HG03571 (cell line): ENCODE results near the gene AGTRAP.
A peak's percentile ranks its signal among the peaks of the same experiment; 100 is the strongest.

Source experiments
- ATAC-seq: cut with Tn5 transposase; IDR thresholded peaks from one replicate; pipeline ENCODE4 v1.9.1; 2021; ENCODE audit not compliant: unreplicated experiment

Gene AGTRAP

GRCh38 chr1:11705596-11705995 lies 30.3 kb upstream of the AGTRAP start:
- no peak for ATAC-seq

DNA sequence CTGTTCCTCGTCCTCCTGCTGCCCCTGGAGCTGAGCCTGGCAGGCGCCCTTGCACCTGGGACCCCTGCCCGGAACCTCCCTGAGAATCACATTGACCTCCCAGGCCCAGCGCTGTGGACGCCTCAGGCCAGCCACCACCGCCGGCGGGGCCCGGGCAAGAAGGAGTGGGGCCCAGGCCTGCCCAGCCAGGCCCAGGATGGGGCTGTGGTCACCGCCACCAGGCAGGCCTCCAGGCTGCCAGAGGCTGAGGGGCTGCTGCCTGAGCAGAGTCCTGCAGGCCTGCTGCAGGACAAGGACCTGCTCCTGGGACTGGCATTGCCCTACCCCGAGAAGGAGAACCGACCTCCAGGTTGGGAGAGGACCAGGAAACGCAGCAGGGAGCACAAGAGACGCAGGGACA lies 29.6 kb upstream of the AGTRAP start:
- ATAC-seq = no peak

- ATAC-seq = no peak
These were observed 28.2 kb upstream of the AGTRAP start for GRCh38 chr1:11707621-11708276.

DNA sequence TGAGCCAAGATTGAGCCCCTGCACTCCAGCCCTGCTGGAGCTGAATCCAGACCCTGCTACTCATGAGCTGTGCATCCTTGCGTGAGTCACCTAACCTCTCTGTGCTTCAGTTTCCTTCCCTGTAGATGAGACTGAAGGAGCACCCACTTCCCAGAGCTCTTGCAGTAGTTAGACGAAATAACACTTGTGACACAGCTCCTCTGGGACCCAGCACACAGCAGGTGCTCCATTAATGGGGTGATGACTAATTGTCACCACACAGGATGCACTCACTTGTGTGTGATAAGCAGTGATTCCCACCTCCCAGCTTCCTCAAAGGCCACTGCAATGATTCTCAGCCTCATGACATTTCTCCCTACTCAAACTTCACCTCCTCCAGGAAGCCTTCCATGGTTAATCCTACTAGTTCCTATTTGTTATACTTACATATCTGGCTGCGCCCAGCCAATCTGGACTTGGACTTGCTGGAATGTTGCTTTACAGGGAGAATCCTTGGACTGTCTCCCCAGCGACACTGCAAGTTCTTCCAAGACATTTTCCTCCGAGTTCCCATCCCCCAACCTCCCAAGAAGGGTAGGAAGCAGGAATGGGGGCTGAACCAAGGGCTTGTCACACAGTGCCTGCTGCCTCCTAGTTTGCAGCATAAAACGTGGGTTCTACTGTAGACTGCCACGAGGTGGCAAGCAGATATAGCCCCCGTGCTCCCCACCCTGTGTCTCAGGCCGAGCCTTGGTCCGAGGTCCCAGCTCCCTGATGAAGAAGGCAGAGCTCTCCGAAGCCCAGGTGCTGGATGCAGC lies 27.2 kb upstream of the AGTRAP start:
- no peak for ATAC-seq

- no peak for ATAC-seq
These were observed 24.4 kb upstream of the AGTRAP start for GRCh38 chr1:11711490-11711889.

DNA sequence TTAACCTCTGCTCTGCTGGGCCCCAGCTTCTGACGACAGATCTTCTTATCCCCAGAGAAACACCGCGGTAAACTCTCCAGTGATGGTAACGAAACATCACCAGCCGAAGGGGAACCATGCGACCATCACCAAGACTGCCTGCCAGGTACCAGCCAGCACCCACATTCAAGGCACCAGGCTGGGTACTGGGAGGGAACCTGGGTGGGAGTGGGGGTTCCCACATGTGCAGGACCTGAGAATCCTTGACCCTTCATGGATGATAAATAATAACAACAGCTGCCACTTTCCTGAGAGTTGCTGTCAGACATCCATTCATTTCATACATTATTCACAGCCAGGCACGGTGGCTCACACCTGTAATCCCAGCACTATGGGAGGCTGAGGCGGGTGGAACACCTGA lies 23.7 kb upstream of the AGTRAP start:
- no peak for ATAC-seq

- ATAC-seq = no peak
These were observed 22.8 kb upstream of the AGTRAP start for GRCh38 chr1:11713095-11713494.

DNA sequence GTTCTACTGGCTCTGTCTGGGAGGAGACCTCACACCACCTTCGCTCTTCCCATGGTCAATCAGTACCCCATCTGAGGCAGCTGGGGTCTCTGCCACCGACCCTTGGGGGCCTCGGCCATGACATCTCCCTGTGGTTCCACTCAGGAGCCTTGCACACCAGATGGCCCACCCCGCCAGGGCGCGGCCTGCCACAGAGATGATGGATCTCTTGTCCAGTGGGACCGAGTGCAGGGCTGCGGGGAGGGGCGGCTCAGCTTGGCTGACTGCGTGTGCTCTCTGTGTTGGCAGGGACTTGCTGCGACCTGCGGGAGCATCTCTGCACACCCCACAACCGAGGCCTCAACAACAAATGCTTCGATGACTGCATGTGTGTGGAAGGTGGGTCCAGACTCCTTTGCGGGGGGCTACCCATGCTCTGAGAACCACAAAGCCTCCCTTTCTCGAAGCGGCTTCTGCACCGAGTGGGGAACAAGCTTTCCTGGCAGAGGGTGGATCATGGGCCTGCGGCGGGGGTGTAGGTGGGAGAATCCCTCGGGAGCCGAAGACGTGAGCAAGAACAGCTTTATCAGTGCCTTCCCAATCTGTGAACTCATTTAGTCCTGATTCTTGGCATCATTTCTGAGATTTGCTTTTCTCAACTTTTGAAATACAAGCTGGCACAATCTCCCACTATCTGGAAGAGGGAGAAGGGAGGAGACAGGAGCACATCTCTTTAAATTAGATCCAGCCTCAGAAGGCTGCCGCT lies 20.9 kb upstream of the AGTRAP start:
- no peak for ATAC-seq

DNA sequence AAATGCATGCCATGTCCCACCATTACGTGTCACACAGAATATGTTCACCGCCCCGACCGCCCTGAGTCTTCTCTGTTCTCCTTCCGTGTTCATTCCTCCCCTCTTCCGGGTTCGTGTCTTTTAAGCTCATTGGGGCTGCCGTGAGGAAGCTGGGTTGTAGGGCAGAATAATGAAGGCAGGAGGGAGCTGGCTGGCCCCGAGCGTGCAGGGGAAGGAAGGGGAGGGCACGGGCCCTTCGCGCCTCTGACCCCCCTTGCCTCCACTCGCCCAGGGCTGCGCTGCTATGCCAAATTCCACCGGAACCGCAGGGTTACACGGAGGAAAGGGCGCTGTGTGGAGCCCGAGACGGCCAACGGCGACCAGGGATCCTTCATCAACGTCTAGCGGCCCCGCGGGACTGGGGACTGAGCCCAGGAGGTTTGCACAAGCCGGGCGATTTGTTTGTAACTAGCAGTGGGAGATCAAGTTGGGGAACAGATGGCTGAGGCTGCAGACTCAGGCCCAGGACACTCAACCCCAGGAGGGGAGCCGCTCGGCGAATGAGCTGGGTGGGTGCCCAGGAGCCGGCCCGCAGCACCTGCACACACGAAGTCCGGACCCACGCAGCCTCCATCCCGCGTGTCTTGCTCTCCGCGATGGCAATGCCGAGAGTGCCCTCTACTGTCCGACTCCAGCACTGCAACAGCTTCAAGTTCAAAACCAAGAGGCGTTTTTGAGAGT lies 16.5 kb upstream of the AGTRAP start:
- no peak for ATAC-seq

DNA sequence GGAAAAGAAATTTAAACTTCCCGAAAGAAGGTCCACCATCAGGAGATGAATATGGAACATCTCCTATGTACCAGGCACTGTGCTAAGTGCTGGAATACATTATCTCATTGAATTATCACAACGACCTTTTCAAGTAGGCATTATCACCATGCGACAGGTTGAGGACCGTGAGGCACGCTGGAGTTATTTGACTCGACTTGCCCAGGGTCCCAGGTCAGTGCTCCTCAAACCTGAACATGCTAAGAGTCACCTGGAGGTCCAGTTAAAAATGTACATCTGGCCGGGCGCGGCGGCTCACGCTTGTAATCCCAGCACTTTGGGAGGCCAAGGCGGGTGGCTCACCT lies 15.9 kb upstream of the AGTRAP start:
- ATAC-seq = no peak

DNA sequence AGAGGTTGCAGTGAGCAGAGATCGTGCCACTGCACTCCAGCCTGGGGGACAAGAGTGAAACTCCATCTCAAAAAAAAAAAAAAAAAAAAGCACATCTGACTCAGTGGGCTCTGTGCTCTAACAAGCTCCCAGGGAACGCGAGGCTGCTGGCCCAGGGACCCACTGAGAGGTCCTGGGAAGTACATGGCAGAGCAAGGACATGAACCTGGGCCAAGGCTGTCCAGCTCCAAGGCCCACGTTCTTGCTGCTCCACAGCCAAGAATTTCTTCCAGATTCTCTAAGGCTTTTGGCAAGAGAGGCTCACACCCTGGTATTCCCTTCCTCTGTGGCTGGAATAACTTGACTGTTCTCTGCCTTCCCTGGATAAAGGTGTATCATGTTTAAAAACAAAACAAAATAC lies 15.4 kb upstream of the AGTRAP start:
- no peak for ATAC-seq

DNA sequence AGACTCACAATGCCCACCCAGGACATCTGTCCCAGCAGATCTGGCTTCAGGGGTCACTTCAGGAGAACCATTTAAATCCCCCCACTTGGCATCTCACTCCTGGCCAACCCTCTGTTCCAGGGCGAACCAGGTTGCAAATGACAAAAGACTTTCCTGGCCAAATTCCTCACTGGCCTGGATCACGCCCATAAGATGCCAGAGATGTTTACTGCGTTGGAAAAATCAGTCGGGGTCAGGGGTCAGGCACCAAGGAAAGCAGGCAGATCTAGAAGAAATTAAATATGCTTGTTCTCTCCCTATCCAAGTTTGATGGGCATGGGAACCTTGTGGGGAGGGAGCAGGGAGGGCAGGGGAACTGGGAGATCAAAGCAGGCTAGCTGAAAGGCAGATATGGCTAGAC lies 14.6 kb upstream of the AGTRAP start:
- no peak for ATAC-seq

- no peak for ATAC-seq
These were observed 13.4 kb upstream of the AGTRAP start for GRCh38 chr1:11722538-11722937.

DNA sequence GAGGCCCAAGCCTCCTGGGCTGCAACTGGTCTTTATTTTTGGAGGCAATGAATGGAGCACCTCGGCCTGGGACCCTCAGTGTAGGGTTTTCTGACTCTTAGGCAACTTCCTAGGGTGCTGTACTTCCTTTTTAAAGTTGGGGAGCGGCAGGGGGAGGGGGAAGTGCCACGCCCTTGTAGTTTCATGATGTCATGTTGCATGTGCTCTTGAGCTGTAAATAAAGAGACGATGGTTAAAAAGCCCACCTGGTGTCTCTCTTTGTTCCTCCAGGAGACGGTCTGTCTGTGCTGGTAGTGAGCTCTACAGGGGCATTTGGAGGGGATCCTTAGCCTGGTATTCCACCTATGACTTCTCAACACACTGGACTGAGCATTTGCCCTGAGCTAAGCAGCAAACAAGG lies 10.3 kb upstream of the AGTRAP start:
- ATAC-seq = no peak

DNA sequence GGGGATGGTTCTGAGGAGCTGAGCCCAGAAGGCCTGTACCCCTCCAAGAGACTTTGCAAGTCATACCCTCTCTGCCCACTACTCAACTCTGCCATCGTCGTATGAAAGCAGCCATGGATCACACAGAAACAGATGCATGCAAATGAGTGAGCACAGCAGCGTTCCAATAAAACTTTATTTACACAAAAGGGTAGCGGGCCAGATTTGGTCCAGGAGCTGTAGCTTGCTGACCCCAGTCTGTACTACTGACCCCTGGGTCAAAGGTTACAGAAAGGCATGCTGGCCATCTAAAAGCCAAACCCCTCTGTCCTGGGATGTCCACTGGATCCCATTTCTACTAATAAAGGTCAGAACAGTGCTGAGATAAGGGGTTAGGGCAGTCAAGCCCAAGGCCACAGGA lies 8.8 kb upstream of the AGTRAP start:
- no peak for ATAC-seq

DNA sequence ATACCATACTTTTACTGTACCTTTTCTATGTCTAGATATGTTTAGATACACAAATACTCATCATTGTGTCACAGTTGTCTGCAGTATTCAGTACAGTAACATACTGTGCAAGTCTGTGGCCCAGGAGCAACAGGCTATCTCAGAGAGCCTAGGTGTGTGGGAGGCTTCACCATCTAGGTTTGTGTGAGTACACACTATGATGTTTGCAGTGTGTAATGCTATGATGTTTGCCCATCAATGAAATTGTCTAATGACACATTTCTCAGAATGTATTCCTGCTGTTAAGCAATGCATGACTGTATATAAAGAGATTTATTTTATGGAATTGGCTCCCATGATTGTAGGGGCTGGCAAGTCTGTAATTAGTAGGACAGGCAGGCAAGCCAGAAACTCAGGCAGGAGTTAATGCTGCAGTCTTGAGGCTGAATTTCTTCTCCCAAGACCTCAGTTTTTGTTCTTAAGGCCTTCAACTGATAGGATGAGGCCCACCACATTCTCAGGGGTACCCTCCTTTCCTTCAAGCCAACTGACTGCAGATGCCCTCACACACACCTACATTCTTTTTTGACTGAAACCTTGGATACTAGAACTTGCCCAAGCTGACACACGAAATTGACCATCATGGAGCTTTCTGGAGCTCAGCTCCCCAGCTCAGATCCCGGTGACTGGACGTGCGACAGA lies 7.7 kb upstream of the AGTRAP start:
- no peak for ATAC-seq

GRCh38 chr1:11729155-11729497 lies 6.8 kb upstream of the AGTRAP start:
- ATAC-seq = no peak

GRCh38 chr1:11729498-11730428 lies 6.2 kb upstream of the AGTRAP start:
- no peak for ATAC-seq

DNA sequence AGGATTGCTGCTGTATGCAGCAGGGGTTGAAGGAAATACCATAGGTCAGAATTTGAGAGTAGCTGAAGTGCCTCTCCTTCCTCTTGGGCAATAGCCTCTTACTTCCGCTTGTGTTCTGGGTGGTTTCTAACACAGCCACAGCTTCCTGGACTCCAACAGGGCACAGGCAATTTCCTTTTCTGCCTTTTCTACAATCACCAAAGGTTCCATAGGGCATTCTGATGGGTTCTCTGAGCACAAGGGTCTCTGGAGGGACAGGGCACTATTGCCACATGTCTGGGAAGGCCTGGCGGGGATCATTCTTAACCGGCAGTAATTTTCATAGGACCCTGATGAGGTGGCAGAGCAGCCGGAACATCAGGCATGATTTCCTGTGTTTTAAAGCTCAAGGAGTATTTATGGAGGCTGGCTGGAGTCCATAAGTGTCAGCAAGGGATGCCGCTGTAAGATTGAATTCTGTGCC lies 5.5 kb upstream of the AGTRAP start:
- ATAC-seq = peak; percentile 51
